Measurements from ENCODE around the gene MYH6.
"Not testable (repeated sequence)": the region's sequence is repeated elsewhere in the genome, so short reads cannot be mapped to it uniquely, and the experiment has no call there.

MYH6 gene

DNA sequence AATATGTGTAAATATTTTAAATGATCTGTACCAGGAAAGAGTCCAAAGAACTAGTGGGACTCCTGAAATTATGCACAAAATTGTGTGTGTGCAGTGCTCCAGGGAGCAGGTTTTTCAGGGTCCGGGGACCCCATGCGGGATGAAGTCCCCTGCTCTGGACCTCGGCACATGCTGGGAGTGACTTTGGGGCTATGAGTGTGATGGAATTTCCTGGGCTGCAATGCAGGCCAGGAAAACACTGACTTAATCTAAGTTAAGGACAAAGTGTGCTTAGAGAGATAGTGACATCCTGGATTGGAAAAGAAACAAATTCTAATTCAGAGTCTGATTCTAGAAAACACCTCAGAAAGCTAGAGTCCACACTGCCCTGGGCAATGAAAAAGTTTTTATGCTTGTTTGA lies 6.2 kb upstream of the MYH6 start:
- no peak for DNase-seq (ENCODE audit: low read depth)

DNA sequence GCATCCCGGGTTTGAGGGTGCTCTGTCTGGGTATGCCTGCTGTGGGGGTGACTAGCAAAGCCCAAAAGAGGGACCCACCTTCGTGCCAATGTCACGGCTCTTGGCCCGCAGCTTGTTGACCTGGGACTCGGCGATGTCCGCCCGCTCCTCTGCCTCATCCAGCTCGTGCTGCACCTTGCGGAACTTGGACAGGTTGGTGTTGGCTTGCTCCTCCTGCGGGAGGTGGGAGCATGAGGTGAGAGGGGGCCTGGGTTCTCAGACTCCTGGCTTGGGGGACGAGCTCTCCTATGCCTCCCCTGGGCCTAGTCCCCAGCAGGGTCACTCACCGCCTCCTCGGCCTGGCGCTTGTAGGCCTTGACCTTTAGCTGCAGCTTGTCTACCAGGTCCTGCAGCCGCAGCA lies 5.6 kb upstream of the MYH6 start:
- DNase-seq (ENCODE audit: low read depth), result no peak

DNA sequence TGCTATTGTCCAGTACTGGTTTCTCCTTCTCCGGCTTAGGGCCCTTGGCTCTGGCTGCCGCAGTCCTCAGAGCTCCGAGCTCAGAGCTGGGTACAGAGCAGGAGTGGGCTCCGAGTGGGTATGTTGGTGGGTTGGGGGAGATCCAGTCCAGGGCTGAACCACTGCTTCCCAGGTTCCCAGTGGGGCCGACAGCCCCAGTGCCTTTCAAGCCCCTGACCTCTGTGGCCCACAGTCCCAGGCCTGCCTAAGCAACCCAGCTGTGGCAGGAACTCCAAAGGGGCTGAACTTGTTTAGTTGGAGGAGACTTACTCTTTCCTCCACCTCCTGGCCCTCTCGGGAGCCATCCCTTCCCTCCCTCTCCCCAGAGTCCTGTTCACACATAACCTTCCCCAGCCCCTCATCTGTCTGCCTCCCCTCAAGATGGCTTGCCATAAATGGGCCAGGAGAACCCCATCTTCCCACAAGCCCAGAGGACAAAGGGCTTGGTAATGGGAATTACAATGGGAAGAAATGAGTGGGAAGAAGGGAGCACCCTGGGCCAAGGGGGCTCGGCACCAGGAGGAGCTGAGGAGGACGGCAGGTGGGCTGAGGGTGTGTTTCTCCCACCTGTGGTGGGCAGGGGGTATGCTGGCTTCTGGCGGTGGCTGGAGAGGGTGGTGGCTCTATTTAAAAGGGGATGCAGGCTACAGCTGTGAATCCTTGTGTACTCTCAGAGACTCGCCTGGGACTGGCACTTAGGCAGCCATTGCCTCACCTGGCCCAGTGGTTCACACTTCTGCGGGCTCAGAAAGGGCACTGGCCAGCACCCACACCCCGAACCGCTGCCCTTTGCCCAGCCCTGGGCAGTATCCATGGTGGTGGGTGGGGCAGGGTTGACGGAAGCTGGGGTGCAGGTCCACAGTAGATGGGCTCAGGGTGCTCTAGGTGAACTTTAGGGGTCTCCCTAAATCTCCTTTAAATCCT lies 3.8 kb upstream of the MYH6 start:
- no peak for DNase-seq (ENCODE audit: low read depth)

DNA sequence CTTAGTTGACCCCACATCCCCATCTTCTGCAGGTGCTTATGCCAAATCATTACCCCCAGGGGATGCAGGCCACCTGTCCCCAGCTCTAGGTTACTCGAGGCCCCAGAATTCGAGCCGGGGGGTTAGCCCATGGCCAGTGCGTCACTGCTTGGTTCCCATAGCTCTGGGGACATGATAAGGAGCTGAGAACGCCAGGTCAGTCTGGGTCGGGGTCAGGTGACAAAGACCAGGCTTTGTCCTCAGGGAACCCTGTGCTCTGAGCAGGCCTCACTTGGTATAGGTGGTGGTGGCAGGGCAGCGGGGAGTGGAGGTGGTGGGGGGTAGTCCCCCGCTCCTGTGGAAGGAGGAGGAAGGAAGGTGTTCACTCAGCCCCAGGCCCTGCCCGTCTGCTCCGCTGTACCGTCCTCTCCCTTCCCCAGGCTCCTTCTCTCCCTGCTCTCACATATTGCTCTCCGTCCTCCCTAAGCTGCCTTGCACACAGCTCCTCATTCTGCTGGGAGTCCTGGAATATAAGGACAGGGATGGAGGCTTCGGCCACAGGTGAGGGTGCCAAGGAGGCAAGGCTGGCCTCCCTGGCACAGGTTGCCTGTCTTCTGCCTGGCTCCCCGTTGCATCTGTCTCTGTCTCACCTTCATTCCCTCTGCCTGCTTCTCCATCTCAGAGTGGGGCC lies 2.0 kb upstream of the MYH6 start:
- no peak for DNase-seq (ENCODE audit: low read depth)

DNA sequence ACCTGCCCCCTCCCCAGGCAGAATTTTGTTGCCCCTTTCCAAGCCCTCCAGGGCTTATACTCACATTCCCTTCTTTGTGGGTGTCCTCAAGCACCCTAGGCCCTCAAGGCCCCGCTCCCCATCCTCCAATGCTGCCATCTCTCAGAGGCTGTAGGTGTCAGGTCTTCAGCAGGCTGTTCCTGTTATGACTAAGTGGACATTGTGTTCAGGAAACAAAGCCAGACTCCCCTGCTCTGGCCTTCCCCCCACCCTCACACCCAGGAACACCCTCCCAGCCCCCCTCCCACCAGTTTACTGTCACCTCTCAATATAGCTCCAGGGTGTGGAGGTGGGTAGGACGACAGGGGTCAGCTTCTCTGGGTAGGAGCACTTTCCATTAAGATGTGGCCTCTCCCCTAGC lies 1.4 kb upstream of the MYH6 start:
- no peak for DNase-seq (ENCODE audit: low read depth)

DNA sequence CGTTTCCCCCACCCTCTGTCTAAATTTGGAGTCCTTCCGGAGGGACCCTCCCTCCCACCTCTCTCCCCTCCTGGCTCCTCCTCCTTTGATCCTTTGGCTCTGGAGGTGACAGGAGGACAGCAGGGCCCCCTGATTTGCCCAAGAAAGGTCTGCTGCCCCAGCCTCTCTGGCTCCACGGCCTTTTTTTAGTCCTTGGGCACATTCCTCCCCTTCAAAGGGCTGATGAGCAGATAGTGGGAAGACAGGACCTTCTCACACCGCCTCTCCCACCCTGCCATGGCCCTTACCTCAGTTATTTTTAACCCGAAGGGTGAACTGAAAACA lies 196 bp upstream of the MYH6 start:
- DNase-seq (ENCODE audit: low read depth), result no peak

DNA sequence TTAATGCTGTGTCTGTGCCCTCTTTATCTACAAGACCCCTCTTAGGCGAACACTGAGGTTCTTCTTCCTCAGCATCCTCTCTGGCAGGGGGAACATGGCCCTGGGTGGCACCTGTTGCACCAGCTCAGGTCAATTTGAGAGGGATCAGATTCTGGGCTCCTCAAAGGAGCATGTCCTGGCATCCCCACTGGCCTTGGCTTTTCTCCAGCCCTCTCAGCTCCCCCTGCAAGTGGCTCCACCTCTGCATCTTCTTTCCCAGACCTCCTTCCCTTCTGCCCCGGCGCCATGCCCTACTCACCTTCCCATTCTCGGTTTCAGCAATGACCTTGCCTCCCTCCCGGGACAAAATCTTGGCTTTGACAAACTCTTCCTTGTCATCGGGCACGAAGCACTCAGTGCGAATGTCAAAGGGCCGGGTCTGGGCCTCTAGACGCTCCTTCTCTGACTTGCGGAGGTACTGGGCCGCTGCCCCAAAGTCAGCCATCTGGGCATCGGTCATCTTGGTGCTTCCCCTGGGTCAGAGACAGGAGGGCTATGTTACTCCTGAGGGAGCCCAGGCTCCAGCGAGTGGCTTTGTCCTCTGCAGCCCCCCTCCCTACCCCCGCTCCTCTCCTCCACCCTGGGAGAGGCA lies 1.2 kb downstream of the MYH6 start:
- no peak for DNase-seq (ENCODE audit: low read depth)

DNA sequence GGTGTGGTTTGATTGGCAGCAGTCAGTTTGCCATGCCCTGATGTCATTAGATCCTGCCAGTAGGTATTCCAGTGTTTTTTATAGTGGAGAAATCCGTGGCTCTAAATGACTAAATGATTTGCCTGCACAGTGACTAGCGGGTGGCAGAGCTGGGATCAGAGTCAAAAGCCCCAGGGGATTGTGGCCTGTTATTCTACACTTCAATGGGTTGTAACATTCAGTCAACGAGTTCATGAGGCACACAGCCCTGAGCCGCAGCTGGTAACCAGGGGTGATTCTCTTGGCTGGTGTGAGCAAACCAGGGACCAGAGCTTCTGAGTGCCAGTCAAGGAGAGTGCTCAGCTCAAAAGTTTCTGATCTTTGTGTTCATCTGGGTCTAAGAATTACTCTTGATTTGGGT lies 1.8 kb downstream of the MYH6 start:
- DNase-seq (ENCODE audit: low read depth), result no peak

DNA sequence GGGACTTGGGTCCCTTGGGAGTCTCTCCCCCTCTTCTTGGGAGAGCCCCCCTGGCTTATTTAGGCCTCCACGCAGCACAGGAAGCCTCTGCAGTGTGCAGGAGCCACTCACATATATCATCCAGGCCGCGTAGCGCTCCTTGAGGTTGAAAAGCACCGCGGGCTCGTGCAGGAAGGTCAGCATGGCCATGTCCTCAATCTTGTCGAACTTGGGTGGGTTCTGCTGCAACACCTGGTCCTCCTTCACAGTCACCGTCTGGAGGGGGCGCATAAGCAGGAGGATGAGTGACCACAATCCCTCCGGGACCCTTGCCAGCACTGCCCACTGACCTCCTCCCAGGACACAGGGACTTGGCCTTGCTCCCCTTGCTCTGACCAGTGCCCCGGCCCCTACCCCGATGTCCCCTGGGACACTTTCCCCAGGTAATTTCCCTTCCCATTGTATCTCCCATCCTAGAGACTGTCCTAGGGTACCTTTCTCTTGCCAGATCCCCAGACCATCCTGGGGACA lies 2.5 kb downstream of the MYH6 start:
- DNase-seq (ENCODE audit: low read depth), result no peak

DNA sequence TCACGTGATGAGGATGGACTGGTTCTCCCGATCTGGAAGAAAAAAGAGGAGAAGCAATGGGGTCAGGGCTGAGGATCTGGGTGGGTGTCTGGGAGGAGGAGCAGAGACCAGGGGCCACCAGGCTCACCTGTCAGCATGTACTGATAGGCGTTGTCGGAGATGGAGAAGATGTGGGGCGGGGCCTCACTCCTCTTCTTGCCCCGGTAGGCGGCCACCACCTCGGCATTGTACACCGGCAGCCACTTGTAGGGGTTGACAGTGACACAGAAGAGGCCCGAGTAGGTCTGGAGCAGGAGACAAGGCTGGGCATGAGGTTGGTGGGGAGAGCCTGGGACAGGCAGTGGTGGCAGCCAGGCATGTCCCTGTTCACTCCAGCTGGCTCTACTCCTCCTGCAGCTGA lies 3.0 kb downstream of the MYH6 start:
- no peak for DNase-seq (ENCODE audit: low read depth)

DNA sequence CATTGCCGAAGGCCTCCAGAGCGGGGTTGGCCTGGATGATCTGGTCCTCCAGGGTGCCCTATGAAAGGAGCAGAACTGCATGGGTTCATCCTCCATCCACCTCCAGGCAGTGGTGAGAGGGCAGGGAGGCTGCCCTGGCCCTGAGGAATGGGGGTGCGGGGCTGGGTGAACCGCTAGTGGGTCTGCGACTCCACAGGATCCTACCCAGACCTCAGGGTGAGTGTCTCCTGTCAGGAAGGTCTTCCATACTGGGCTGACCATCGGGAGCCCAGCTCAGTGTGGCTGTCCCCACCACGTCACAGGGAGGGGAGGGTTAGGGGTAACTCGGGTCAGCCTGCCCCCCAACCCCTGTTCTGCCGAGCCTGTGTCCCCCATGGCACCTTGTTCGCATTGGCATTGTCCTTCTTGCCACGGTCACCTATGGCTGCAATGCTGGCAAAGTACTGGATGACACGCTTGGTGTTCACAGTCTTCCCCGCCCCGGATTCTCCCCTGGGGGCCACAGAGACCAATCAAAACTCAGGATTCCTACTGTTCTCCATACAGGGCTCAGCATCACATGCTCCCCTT lies 3.7 kb downstream of the MYH6 start:
- no peak for DNase-seq (ENCODE audit: low read depth)

DNA sequence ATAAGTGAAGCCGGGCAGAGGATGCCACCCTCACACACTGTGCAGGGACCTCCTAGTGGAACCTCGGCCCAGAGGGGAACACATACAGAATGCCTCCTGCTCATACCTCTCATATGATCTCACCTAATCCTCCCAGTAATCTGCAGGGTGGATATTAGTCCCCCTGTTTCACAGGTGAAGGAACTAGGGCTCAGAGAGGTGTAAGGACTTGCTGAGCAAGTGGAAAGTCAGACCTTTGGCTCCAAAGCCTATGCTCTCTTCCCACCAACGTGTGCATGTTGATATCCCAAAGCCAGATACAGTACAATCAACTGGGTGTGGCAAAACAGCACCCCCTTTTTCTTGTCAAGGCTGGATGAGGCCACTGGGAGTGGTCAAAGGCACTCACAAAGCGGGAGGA lies 4.2 kb downstream of the MYH6 start:
- no peak for DNase-seq (ENCODE audit: low read depth)

DNA sequence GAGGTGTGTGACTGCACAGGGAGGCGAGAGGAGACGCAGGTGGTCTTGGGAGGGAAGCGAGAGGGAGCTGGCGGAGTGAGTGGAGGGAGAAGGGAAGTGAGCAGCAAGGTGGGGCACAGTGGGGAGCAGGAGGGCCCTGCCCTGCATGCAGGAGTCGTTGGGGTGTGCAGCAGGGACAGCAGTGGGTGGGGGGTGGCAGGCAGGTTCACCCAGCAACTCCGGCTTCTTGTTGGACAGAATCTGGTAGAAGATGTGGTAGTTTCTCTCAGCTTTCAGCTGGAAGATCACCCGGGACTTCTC lies 5.0 kb downstream of the MYH6 start:
- DNase-seq (ENCODE audit: low read depth), result no peak

DNA sequence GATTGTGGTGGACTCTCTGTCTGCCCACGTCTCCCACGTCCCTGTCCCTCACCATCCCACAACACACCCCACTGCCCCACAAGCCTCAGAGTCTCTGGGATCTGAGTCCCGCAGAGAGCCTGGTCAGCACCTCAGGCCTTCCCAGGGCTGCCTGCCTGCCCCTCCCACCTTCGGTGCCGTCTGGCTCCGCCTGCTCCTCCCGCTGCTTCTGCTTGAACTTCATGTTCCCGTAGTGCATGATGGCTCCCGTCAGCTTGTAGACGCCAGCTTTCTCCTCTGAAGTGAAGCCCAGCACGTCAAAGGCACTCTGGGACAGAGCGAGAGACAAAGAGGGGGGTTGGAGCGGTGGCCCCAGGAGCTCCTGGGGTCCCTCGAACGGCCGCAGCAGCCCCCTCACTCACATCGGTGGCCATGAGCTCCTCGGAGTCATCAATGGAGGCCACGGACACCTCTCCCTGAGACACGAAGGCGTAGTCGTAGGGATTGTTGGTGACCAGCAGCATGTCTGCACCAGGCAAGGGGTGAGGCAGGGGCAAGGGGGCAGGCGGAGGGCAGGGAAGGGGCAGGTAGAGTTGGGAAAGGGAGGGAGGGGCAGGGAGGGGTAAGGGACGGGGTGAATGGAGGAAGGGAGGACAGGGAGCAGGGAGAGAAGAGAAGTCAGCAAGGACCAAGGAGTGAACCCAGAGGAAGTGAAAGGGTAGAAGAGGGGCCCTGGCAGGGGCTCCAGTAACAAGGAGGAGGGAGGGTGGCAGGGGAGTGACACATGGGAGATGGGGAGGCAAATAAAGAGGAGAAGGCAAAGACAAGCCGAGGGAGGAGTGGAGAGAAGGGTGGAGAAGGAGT lies 5.6 kb downstream of the MYH6 start:
- DNase-seq (ENCODE audit: low read depth), result no peak

DNA sequence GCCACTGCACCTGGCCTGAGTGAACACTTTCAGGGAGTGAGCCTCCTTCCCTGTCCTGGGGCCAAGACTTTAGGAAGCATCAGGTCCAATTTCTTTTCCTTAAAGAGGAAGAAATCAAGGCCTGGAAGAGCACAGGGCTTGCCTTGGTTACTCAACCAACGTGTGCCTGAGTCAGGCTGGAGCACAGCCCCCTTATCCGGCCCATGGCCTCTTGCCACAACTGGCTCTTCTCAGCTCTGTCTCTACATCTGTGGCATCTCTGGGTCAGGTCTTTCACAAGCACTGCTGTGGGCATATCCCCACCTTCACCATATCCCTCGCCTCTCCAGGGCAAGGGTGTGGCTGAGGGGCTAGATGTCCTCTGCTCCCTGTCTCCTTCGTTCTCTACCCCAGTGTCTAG lies 6.8 kb downstream of the MYH6 start:
- DNase-seq (ENCODE audit: low read depth), result no peak

DNA sequence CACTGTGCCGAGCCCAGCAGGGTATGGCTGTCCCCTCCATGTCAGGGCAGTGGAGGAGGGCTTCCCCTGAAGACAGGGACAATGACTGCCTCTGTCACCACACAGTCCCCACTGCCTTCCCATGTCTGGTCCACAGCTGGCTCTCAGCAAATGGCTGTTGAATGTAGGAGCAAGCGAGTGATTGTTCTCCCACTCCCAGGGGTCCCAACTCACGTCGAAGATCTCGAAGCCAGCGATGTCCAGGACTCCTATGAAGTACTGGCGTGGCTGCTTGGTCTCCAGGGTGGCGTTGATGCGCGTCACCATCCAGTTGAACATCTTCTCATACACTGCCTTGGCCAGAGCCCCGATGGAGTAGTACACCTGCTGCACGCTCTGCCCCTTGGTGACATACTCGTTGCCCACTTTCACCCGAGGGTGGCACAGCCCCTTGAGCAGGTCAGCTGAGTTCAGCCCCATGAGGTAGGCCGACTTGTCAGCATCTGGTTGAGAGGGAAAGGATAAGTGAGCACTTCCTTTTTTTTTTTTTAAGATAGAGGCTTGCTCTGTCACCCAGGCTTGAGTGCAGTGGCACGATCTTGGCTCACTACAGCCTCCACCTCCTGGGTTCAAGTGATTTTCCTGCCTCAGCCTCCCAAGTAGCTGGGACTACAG lies 7.5 kb downstream of the MYH6 start:
- DNase-seq (ENCODE audit: low read depth), result not testable (repeated sequence)

DNA sequence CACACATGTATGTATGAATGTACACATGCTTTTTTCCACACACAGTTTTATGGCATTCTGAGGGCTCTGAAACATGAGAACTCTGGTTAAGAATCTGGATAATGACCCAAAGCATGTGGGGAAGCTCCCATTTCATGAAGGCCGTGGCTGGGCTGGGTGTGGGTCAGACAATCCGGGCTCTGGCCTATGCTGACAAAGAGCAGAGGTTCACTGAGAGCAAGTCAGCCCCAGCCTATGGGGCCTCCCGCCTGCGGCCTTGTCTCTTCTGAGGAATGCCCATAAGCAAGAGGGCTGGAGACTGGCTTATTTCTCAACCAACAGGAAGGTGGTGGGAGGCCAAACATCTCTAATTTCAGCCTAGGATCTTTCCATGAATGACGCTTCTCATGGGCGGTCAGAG lies 8.5 kb downstream of the MYH6 start:
- no peak for DNase-seq (ENCODE audit: low read depth)

DNA sequence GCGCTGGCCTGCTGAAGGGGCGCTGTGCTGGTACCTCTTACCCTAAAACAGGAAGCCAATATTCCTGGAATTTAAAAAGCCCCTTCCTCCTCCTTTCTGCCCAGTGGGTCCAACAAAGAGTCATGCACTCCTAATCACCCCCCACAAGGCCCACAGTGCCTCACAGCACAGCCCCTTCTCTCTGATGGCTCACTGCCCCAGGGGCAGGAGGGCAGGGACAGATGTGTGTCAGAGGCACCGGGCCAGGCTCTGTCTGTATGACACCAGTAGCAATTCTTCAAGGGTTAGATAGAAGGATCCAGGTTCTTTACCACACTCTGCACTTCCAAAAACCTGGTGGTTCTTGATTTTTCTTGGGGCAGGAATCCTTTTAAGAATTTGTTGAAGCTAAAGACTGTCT lies 8.9 kb downstream of the MYH6 start:
- DNase-seq (ENCODE audit: low read depth), result no peak

DNA sequence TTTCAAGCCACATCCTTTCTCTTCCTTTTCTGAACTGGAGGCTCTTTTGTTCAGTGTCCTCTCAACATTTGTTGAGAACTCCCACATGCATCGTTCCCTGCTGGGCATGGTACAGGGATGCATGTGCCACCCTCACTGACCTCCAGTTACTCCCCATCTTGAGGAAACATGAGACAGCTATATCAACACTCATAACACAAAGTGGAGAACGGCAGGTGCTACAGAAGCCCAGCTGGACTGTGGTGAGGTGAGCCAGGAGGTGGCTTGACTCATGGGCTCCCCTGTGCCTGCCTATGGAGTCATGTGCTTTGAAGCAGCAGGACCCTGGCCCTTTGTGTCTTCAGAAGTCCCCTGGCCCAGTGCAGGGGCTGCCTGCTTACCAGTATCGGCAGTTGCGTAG lies 9.7 kb downstream of the MYH6 start:
- DNase-seq (ENCODE audit: low read depth), result no peak

DNA sequence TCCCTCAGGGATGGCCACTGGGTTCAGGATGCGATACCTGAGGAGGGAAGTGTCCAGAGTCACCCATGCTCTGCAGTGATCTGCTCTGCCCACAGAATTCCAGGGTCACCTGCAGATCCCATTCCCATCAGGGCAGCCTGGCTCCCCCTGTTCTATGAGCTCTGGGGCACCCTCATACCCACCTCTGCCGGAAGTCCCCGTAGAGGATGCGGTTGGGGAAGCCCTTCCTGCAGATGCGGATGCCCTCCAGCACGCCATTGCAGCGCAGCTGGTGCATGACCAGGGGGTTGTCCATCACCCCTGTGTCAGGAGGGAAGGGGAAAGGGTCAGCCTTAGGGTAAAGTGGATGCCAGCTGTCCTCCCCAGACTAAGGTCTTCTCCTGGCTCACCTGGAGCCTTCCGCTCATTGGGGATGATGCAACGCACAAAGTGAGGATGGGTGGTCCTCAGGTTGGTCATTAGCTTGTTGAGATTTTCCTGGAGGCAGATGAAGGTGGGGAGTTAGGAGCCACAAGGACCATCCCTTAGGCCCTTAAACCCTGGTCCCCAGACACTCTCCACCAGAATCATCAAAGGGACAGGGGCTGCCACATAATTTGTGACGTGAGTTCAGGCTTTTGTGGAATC lies 11.2 kb downstream of the MYH6 start:
- no peak for DNase-seq (ENCODE audit: low read depth)

DNA sequence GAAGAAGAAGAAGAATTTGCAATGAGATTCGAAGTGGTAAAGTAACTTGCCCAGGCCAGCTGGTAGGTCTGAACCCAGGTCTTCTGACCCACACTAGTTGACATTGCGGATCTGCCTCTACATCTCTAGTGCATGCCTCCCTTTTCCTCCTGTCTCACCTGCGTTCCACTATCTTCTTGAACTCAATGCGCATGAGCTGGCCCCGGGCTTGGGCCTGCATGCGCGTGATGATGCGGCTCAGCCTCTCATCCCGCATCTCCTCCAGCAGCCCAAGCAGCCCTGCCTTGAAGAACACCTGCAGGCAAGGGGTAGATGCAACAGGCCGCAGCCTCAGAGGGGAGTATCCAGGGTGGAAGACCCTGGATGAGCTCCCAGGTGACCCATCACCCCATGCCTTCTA lies 11.9 kb downstream of the MYH6 start:
- no peak for DNase-seq (ENCODE audit: low read depth)
